ENCODE data around the gene CTIF. TPM values are rescaled to one million over a fixed set of nuclear protein-coding genes. Genes with fewer than 3 reads are reported as not detected.

CTIF gene
- polyA plus RNA-seq, 1 of the 3 experiments (the other 2 are of a cell fraction) = 47.2 TPM

- H3K27me3 ChIP-seq (ENCODE audit: insufficient read depth) = no peaks in the 10 kb centered on the region
- H3K9me2 ChIP-seq = no peaks in the 10 kb centered on the region
- TF ChIP-seq RCOR1 (IDR thresholded peaks at IDR 0.05; ENCODE audit: low read length) (no peak), MXI1 (IDR thresholded peaks at IDR 0.05; ENCODE audit: low read depth, low read length) (no peak), TAF1 (IDR thresholded peaks at IDR 0.05; ENCODE audit: borderline replicate concordance, low read depth, low read length) (no peak), TCF12 (IDR thresholded peaks at IDR 0.05) (no peak), PBX3 (IDR thresholded peaks at IDR 0.05) (no peak), USF1 (IDR thresholded peaks at IDR 0.05; ENCODE audit: borderline replicate concordance, low read depth) (no peak), SIN3A (IDR thresholded peaks at IDR 0.05; ENCODE audit: borderline replicate concordance, low read depth, low read length) (no peak), USF2 (IDR thresholded peaks at IDR 0.05; ENCODE audit: borderline replicate concordance, low read depth, low read length) (no peak), REST (IDR thresholded peaks at IDR 0.05; ENCODE audit: low read depth, low read length) (no peak), RAD21 (IDR thresholded peaks at IDR 0.05; ENCODE audit: low read length) (no peak), FOXM1 (IDR thresholded peaks at IDR 0.05; ENCODE audit: low read depth) (no peak), RFX5 (IDR thresholded peaks at IDR 0.05; ENCODE audit: low read length) (no peak), GABPA (IDR thresholded peaks at IDR 0.05; ENCODE audit: low read depth) (no peak), TEAD4 (IDR thresholded peaks at IDR 0.05; ENCODE audit: borderline replicate concordance, insufficient read depth) (no peak)
- no peak overlapping the region for H3K4me2 ChIP-seq
- POLR2A ChIA-PET = no interaction called here
- H3K9ac ChIP-seq = no peak overlapping the region
- H3F3A ChIP-seq (replicated peaks; ENCODE audit: insufficient read depth) = no peaks in the 10 kb centered on the region
- H3K27ac ChIP-seq (ENCODE audit: low read depth in 2 of 2, low read length in 1 of 2) = no peak overlapping the region
- 94% methylated on average over 7 of the region's 7 CpGs for WGBS (ENCODE audit: low lambda C conversion rate)
- no peak overlapping the region for H2AFZ ChIP-seq (ENCODE audit: low read depth)
- no peak for DNase-seq
- peaks cover 9 to 24% of the 10 kb centered on the region in 2 experiments for H3K36me3 ChIP-seq (replicated peaks in 1 of 2; ENCODE audit: control insufficient read depth in 1 of 2, insufficient read depth in 2 of 2, low read length in 1 of 2)
- CTCF ChIA-PET = interaction anchor here (1.0 kb wide), 1 partner anchor 69 kb away, joined by 4 read pairs; no protein-coding TSS in a partner anchor
- peaks cover 0 to 11% of the 10 kb centered on the region in 2 experiments; a peak in 2 of 4 replicates for H3K4me1 ChIP-seq (ENCODE audit: control insufficient read depth in 1 of 2, insufficient read depth in 2 of 2, low read depth in 1 of 2, low read length in 1 of 2)
- H3K4me3 ChIP-seq (ENCODE audit: low read depth in 2 of 2, low read length in 1 of 2) = no peak overlapping the region
- H4K20me1 ChIP-seq (ENCODE audit: insufficient read depth) = peaks cover 16% of the 10 kb centered on the region; the same call in 1 of the 2 replicates
- no peaks in the 10 kb centered on the region for H3K9me3 ChIP-seq
- H3K79me2 ChIP-seq (ENCODE audit: insufficient read depth) = peaks cover 50% of the 10 kb centered on the region; the same call in 1 of the 2 replicates
Observed at GRCh38 chr18:48707636-48708296, 168.9 kb downstream of the CTIF start.

All from SK-N-SH (cell line).